OCI-LY1 (cell line): ENCODE results near the gene FMN1.

ENCODE experiments used
- EZH2 ChIP-seq: fragments of 200-600 bp; sonication (generic), shearing (Covaris generic); IDR thresholded peaks from 2 replicates; pipeline ENCODE4 v1.8.0; 2017; ENCODE audit warnings: borderline replicate concordance, mixed run types, mild to moderate bottlenecking, antibody characterized with exemption, low read length, moderate library complexity, mixed read lengths
- TF ChIP-seq, protein P1 (sequence below): fragments of 200-600 bp; sonication (generic), shearing (Covaris generic); IDR thresholded peaks from 2 replicates; pipeline ENCODE4 v1.5.1; 2017; ENCODE audit warnings: mild to moderate bottlenecking, antibody characterized with exemption, low read length, moderate library complexity, mixed read lengths

DNA sequence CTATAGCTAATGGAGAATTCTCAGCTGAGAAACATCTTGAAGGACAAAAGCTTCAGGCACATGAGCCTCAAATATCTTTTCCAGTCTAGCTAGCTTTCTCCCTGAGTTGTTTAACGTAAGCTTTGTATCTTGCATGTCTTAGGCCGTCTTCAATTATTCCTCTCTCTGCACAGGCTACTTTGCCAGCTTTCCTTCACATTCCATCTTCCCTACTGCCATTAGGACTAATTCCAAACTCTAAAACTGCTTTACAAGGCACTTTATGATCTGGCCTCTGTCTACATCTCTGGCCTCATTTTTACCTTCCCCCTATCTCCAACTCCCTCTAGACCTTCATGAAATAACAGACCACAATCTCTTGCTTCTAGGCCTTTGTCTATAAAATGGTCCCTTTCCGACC lies 305.3 kb downstream of the FMN1 start:
- TF ChIP-seq, protein P1, sequence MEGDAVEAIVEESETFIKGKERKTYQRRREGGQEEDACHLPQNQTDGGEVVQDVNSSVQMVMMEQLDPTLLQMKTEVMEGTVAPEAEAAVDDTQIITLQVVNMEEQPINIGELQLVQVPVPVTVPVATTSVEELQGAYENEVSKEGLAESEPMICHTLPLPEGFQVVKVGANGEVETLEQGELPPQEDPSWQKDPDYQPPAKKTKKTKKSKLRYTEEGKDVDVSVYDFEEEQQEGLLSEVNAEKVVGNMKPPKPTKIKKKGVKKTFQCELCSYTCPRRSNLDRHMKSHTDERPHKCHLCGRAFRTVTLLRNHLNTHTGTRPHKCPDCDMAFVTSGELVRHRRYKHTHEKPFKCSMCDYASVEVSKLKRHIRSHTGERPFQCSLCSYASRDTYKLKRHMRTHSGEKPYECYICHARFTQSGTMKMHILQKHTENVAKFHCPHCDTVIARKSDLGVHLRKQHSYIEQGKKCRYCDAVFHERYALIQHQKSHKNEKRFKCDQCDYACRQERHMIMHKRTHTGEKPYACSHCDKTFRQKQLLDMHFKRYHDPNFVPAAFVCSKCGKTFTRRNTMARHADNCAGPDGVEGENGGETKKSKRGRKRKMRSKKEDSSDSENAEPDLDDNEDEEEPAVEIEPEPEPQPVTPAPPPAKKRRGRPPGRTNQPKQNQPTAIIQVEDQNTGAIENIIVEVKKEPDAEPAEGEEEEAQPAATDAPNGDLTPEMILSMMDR = no peak
- no peak for TF ChIP-seq EZH2
